Panc1 (cell line): ENCODE results near the gene LHX4.

ENCODE experiments used
- POLR2AphosphoS5 ChIP-seq: IDR thresholded peaks from 2 replicates; pipeline ENCODE4 v1.6.1; 2012; ENCODE audit warnings: mild to moderate bottlenecking, low read depth, low read length, moderate library complexity
- REST ChIP-seq, 2 experiments: IDR thresholded peaks; 2 replicates each; pipeline ENCODE4 v1.6.1; 2011 to 2012; ENCODE audit warnings: low read depth in 2 of 2, control low read depth in 1 of 2, low read length in 1 of 2, mild to moderate bottlenecking in 1 of 2, moderate library complexity in 1 of 2; ENCODE audit not compliant: insufficient read depth in 1 of 2
- SIN3A ChIP-seq: IDR thresholded peaks from 2 replicates; pipeline ENCODE4 v1.6.1; 2012; ENCODE audit warnings: low read depth, mild to moderate bottlenecking, low read length, moderate library complexity, borderline replicate concordance; ENCODE audit not compliant: insufficient read depth
- TCF7L2 ChIP-seq: IDR thresholded peaks from 2 replicates; pipeline ENCODE4 v1.6.1; 2011; ENCODE audit warnings: mild to moderate bottlenecking, low read depth, low read length, inconsistent platforms
- TF ChIP-seq, protein P1 (sequence below): fragments of 450-650 bp; IDR thresholded peaks from 2 replicates; pipeline ENCODE4 v1.5.1; 2017; ENCODE audit warnings: mild to moderate bottlenecking

DNA sequence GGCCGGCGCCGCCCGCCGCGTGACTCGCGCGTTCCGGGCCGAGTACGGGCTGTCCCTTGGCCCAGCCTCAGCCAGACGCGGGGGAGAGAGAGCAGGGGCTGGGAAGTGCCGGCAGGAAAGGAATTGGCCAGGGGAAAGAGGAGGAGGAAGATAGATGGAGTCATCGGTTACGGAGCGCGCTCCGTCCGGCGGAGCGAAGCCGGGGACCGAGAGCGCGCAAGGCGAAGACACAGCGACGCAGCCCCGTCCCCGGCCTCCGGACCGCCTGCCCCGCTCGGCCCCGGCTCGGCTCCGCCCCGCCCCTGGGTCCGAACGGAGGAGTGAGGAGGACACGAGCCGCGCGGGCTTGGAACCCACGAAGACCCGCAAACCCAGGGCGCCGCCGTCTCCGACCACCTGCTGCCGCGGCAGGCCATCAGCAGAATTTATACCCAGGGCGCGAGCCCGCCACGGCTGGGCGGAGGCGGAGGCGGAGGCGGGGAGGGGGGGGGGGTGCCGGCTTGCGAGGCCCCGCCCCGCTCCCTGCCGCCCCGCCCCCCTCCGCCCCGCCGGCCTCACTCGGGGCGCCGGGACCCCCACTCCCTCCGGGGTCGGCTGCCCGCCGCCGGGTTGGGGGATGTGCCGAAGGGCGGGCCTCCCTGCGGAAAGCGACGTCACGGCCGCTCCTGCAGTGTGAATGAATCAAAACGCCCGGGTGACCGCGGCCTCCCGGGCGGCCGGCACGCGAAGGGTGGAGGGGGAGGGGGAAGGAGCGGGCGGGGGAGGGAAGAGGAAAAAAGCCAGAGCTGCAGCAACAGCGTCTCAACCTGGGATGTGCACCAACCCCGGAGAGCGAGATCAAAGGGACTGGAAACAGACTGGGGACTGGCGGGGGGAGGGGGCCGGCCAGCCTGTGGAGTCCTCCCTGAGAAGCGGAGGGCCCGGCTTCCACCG, at the start of gene LHX4:
- TF ChIP-seq, protein P1, sequence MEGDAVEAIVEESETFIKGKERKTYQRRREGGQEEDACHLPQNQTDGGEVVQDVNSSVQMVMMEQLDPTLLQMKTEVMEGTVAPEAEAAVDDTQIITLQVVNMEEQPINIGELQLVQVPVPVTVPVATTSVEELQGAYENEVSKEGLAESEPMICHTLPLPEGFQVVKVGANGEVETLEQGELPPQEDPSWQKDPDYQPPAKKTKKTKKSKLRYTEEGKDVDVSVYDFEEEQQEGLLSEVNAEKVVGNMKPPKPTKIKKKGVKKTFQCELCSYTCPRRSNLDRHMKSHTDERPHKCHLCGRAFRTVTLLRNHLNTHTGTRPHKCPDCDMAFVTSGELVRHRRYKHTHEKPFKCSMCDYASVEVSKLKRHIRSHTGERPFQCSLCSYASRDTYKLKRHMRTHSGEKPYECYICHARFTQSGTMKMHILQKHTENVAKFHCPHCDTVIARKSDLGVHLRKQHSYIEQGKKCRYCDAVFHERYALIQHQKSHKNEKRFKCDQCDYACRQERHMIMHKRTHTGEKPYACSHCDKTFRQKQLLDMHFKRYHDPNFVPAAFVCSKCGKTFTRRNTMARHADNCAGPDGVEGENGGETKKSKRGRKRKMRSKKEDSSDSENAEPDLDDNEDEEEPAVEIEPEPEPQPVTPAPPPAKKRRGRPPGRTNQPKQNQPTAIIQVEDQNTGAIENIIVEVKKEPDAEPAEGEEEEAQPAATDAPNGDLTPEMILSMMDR: no peak
- no peak for TF ChIP-seq SIN3A
- no peak for TF ChIP-seq POLR2AphosphoS5
- TF ChIP-seq REST (IDR thresholded peaks at IDR 0.05; ENCODE audit: insufficient read depth in 1 of 2, low read depth in 2 of 2, low read length in 1 of 2): no peak
- TF ChIP-seq TCF7L2: peak; percentile 86
